SK-N-DZ (cell line): ENCODE data around the gene CALML5.

Experiments
- DNase-seq: peaks from one replicate; pipeline ENCODE4 v3.0.0-alpha.2; 2015; ENCODE audit warnings: low spot score

Gene CALML5

DNA sequence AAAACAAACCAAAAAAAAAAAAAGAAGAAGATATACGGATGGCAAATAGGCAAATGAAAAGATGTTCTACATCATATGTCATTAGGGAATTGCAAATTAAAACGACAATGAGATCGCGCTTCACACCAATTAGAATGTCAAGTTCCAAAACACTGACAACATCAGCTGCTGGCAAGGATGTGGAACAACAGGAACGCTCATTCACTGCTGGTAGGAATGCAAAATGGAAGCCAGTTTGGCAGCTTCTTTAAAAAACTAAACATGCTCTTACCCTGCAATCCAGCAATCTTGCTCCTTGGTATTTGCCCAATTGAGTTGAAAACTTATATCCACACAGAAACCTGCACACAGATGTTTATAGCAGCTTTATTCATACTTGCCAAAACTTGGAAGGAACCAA is 34.8 kb downstream of the CALML5 start:
- DNase-seq, result no peak

DNA sequence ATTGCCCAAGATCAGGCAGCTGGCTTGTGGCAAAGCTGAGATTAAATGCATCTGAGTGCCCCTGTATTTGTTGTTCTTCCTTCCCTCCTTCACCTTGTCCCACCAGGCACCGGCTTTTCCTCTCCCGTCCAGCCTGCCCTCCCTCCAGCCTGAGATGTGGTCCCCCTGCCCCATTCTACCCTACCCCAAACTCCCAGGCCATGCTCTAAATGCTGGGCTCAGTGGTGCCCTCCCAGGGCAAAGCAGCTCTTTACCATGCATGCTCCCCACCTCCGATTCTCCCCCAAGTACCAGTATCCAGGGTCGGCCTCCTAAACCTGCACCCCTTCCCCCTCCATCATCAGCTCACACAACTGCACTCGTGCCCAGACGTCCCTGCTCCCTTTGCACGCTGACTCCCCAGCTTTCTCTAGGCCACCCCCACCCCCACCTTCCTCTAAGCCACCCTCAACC is 36.5 kb downstream of the CALML5 start:
- DNase-seq, result no peak

DNA sequence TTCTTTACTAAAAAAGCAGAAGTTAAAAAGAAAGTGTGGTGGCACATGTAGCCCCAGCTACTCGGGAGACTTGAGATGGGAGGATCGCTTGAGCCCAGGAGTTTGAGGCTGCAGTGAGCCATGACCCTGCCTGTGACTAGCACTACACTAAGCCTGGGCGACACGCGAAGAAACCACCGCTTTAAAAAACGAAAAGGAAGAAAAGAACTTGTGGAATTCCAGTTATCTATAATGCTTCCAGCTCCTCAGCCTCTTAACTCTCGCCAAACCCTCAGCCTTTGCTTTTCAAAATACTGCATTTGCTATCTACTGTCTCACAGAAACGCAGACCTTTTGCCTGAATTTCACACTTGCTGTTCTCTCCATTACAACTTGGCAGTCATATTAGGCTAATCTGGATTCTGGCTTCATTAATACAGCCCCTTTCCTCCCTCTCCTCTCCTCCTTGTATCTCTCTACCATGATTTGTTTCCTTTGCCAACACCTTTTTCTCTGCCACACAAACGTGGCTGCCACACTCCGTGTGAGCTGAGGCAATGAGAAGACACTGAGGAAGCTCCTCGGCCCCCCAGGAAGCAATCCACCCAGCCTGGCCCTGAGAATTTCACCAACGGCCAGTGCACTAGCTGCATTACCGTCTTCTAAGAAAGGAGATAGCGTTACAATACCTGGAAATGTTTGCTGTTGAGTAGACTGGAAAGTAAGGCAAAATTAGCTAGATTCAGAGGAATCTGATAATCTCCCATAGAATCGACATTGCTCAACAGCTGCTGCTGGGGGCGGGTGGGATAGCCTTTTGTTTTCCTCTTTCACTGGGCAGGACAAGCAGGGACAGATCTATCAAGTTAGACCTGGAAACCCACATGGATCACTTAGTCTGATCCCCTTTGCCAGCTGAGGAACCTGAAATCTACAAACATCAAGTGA is 37.2 kb downstream of the CALML5 start:
- DNase-seq, result no peak

DNA sequence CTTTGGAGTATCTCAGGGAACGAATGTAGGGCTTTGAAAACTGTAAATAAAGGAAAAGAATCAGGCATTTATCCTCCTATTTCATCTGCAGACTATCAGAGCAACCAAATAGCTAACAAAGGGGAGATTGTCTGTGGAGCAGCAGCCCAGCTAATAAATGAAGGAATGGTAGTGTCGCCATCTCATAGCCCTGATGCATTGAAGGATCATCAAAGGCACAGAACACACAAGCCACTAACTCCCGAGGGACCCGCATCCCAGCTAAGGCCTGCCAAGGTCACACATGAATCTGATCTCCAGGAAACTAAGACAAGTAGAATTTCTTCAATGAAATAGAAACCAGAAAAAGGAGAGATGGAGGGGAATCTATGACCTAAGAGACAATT is 38.2 kb downstream of the CALML5 start:
- DNase-seq, result no peak

DNA sequence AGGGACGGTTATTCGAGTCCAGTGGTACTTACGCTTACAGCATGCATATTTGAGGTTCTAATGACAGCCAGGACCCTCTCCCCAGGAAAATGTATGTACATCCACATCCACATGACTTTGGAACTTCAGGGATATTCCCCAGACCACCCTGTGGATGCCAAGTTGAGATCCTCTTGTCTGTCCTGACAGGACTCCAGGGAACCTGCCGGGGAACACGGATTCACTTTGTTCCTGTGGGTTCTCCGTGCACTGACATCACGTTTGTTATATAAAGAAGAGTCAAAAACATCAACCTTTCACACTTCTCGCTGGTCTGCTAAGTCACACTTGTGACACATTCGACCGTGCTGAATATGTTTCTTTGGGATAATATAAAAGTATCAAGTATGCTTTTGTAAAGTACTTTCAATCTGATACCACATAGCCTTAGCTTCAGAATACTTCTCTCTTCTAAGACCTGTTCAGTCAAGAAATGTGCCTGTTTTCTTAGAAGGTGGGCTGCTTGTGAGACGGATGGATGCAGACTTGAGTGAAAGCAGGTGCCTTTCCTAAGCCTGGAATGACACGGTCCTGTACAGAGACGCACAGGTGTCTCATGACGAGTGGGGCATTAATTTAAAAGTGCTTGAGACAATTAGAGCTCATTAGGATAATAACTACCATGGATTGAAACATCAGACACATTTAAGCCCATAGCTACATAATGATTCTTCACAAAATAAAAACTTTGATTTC is 38.7 kb downstream of the CALML5 start:
- DNase-seq, result no peak

DNA sequence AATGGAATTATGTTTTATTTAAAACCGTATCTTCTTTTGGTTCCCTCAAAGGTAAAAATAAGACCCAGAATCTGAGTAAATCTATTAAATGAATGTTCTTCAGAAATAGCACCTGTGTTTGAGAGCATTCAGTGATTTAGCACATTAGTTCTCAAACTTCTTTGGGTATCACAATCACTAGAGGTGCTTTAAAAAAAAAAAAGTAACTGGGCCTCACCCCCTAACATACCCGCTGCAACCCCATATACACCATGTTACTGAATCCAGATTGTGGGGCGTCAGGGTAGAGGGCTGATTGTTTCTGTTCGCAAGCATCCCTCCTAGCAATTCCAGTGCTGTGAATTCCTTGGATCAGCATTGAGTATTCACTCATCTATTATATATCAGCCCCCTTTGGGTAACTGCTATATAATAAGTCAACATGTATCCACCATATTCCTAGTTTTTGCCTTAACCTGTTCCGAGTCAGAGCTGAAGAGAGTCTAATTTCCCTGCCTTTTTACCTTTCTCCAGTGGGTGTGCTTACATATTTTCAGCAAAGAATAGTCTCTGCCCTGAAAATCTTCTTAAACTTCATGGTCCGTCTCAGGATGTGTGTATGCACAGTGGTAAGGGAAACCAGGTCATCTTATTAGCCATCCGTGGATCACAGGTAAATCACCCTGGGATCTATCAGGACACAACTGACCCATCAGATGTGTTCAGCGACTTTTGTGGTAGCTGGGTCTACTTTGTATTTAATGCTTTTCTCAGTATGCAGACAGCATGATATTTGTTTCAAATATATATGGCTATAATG is 40.2 kb downstream of the CALML5 start:
- DNase-seq, result no peak

DNA sequence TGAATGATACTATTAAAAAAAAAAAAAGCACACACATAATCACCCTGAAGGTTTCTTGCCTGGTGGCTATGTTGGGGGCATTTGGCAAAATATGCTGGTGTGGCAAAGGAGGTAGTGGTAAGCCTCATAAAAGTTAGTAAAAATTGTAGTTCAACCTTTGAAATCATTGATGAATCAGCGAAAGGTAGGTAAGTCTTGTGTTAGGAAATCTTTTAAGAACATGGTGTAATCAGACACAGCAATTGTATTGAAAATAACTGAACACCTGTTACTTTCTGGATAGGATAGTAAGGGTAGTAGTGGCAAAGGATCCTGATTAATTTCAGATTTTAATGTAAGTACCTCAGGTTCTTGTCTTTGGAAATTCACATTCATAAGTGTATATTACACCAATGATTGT is 40.9 kb downstream of the CALML5 start:
- no peak for DNase-seq

DNA sequence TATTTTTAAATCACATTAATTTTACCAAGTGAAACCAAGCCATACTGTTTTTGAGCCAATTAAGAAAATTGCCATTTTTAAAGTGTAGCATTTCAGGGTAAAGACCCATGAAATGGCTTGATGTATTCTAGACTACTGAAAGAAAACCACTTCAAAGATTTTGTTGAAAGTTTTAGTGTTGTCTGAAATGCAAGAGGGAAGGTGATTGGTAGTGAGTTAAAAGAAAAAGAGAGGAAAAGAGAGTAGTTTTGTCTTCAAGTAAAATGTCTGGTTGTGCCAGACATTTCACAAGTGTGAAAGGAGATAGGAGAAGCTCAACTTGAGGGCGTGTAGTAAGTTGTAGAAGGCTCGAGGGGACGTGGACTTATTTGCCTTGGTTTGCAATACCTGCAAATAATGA is 41.6 kb downstream of the CALML5 start:
- DNase-seq, result no peak

DNA sequence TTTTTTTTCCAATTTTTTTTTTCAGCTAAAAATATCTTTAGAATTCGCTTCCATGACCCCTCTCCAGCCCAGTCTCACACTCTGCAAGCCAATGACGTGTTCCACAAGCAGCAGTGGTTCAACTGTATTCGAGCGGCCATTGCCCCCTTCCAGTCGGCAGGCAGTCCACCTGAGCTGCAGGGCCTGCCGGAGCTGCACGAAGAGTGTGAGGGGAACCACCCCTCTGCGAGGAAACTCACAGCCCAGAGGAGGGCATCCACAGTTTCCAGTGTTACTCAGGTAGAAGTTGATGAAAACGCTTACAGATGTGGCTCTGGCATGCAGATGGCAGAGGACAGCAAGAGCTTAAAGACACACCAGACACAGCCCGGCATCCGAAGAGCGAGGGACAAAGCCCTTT is 42.8 kb downstream of the CALML5 start:
- no peak for DNase-seq

DNA sequence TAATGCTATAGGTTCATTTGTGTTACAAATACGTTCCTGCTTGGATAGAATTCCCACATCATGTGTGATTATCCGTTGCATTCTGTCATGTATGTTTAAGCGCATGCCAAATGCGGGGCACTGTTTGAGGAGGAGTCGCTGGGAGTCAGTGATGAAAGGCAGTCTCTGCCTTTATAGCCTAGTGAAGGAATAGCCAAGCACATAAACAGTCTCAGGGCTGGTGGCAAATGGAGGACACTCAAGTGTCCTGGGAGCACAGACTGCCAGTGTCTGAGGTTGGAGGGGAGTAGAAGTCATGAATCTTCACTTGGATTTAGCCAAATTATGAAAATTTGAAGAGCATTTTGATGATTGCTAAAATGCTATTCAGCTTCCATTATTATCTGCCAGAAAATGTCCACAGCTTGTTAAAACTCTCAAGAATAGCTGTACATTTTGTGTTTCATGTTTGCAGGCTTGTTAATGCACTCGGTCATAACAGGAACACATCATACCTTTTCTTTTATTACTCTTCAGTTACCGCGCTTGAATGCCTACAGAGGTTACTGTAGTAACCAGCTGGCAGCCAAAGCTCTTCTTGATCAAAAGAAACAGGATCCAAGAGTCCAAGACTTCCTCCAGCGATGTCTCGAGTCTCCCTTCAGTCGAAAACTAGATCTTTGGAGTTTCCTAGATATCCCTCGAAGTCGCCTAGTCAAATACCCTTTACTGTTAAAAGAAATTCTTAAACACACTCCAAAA is 45.5 kb downstream of the CALML5 start:
- DNase-seq, result no peak

DNA sequence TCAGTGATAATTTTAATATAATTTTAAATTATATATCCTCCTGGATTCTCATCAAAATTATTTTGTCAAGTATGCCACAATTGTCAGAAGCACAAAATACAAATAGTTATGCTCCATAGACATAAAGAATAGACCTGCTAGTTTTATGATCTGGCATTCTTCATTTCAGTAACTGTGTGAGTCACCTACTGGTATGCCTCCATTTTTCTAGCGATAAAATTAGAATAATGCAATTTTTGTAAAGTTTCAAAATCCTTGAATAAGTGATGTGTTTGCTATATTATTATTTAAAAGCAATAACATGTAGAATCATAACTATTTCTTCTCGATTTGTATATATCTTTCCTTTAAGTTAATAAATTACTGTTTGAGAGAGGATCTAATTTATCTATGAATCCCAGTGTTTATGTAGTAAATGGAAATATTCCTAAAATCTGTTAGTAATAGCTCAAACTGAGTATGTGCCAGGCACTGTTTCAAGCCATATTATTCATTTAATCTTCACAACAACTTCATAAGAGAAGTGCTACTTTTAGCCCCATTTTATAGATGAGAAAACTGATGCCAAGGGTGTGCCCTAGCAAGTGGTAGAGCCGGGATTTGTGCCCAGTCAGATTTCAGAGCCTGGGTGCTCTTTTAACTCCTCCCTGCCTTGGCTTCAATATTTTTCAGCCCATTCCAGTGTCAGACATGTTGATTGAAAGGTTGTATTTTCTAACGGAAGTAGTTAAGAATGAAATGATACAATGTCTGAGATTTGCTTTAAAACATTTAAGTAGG is 48.6 kb downstream of the CALML5 start:
- no peak for DNase-seq

DNA sequence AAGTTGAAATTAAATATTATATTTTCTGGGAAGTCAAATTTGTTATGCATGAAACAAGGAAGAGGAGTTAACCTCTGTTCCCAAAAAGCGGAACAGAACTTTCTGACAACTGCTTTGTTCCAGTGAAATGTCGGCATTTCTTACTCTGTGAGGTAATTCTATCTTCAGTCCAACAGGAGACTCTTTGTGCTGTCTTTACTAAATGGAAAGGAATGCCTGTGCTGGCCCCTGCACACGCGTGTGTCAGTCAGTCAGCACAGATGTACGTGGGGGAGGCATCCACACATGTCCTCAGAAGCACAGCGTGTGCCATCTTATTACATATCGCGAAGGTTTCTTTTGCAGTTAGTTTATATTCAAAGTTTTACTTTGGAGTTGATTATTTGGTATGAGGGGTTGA is 49.5 kb downstream of the CALML5 start:
- DNase-seq, result no peak

DNA sequence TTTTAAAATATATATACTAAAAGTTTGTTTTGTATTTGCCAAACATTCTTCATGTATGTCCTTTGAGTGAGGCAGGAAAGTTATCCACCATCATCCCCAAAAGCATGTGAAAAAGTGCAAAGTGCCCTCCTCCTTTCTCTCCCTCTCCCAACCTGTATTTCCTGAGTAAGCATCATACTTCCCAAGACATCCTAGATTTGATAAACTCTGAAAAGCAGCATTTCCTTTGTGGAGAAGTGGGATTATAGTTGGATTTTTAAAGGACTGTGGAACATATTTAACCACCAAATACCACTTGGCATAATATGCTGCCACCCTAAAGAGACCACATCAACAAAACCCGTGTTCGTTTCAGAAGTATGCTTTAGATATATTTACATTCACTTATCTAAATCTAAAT is 50.1 kb downstream of the CALML5 start:
- no peak for DNase-seq
